ENCODE measurements around the gene ALDH1B1.

- TF ChIP-seq CTCF (IDR thresholded peaks at IDR 0.05) (no peak), PRDM15 (CRISPR knock-in tag; IDR thresholded peaks at IDR 0.05) (no peak), CREB1 (CRISPR knock-in tag; IDR thresholded peaks at IDR 0.05) (no peak), MAX (CRISPR knock-in tag; IDR thresholded peaks at IDR 0.05) (no peak), ARID4B (CRISPR knock-in tag; IDR thresholded peaks at IDR 0.05; ENCODE audit: borderline replicate concordance) (no peak), JUN (CRISPR knock-in tag; IDR thresholded peaks at IDR 0.05) (no peak), ETV6 (CRISPR knock-in tag; IDR thresholded peaks at IDR 0.05) (no peak), AFF4 (CRISPR knock-in tag; IDR thresholded peaks at IDR 0.05; ENCODE audit: borderline replicate concordance) (no peak), USF2 (CRISPR knock-in tag; IDR thresholded peaks at IDR 0.05) (no peak)
Measured at GRCh38 chr9:38367898-38368297, 24.6 kb upstream of the ALDH1B1 start.

All from WTC11 (cell line).